Activated T-helper 2 cell treated with anti-CD3 and anti-CD28 coated beads, Interferon-gamma antibody, Interleukin-2, Interleukin-4, amounts not matched to agents 10 μg/mL and 5 μg/mL and 100 μg/mL, durations not matched to agents 14 hours and 24 hours and 36 hours (primary cell): ENCODE results near the gene SCARF2. TPM values are rescaled to one million over a fixed set of nuclear protein-coding genes. Genes with fewer than 3 reads are reported as not detected.

ENCODE experiments used
- DNase-seq: peaks from one replicate; pipeline ENCODE4 v3.0.0; 2021; ENCODE audit warnings: low spot score
- H3K27ac Mint-ChIP-seq: one replicate; pipeline ENCODE4 v1.8.0; 2021; ENCODE audit warnings: mixed read lengths
- H3K27me3 Mint-ChIP-seq: one replicate; pipeline ENCODE4 v1.8.0; 2021; ENCODE audit warnings: low read depth, mixed read lengths
- H3K36me3 Mint-ChIP-seq: one replicate; pipeline ENCODE4 v1.8.0; 2021; ENCODE audit warnings: low read depth, mixed read lengths
- H3K4me1 Mint-ChIP-seq: one replicate; pipeline ENCODE4 v1.8.0; 2021; ENCODE audit warnings: low read depth, mixed read lengths
- H3K4me3 Mint-ChIP-seq: one replicate; pipeline ENCODE4 v1.8.0; 2021; ENCODE audit warnings: low read depth, mild to moderate bottlenecking, moderate library complexity, mixed read lengths
- H3K9me3 Mint-ChIP-seq: one replicate; pipeline ENCODE4 v1.8.0; 2021; ENCODE audit warnings: mixed read lengths
- intact Hi-C: fragments of 100-400 bp; cut with micrococcal nuclease; formaldehyde crosslinking; loops from one replicate; pipeline ENCODE4 v1.15.1; 2023
- total RNA-seq: library from RNA; stranded (reverse); gene quantifications from 2 replicates; pipeline ENCODE4 v1.2.3, GENCODE V29; 2022

The SCARF2 gene
- total RNA-seq, 1 donor from 2014 or later = 0.62 TPM

DNA sequence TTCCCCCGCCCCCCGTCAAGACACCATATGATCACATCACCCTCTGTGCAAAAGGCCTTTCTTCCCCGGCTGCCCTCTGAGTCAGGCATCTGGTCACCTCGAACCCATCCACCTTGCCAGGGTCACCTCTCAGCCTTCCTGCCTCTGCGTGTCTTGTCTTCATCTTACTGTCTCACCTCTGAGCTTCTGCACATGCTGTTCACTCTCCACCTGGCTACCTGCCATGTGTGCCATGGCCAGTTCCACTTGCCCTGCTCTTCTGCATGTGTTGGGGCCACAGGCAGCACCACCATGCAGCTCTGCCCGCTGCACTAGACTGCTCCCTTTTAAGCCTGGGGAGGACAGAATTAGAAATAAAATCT is 33.9 kb downstream of the SCARF2 start:
- H3K4me3 Mint-ChIP-seq = no peak overlapping the region
- H3K9me3 Mint-ChIP-seq = no peaks in the 10 kb centered on the region
- H3K27me3 Mint-ChIP-seq = no peaks in the 10 kb centered on the region
- intact Hi-C loops = no loop called here
- no peak overlapping the region for H3K27ac Mint-ChIP-seq
- peaks cover 5% of the 10 kb centered on the region for H3K4me1 Mint-ChIP-seq
- no peak for DNase-seq
- H3K36me3 Mint-ChIP-seq = peaks cover 25% of the 10 kb centered on the region

DNA sequence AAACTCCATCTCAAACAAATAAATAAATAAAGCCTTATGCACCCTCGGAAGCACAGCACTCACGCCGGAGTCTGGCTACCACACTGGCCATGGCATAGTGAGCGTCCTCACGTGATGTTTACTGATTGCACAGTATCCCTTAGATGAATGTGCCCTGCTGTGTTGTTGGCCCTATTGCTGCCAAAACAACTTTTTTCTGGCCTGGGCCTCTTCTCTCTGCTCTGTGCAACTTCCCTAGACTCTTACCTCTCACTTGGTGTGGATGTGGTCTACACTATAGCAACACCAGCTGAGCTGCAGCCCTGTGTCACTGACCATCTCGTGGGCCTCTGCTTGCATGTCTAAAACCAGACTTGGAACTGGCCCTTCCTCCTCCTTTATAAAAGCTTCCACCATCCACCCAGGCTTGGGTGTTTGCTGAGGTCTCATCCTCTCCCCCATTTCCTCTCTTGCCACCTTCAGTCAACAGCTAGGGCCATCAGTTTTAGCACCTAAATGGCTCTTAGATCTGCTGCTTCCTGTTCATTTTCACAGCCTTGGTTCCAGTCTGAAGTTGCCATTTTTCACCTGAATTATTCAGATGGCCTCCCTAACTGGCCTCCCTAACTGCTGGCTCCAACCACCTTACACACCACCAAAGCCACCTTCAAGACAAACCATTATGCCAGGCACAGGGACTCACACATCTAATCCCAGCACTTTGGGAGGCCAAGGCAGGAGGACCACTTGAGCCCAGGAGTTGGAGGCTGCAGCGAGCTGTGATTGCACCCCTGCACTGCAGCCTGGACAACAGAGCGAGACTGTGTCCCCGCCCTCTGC is 34.5 kb downstream of the SCARF2 start:
- intact Hi-C loops = no loop called here
- Mint-ChIP-seq H3K9me3 (no peaks in the 10 kb centered on the region), H3K27me3 (no peaks in the 10 kb centered on the region), H3K36me3 (peaks cover 25% of the 10 kb centered on the region), H3K27ac (no peak overlapping the region), H3K4me3 (no peak overlapping the region), H3K4me1 (peaks cover 5% of the 10 kb centered on the region)
- no peak for DNase-seq

DNA sequence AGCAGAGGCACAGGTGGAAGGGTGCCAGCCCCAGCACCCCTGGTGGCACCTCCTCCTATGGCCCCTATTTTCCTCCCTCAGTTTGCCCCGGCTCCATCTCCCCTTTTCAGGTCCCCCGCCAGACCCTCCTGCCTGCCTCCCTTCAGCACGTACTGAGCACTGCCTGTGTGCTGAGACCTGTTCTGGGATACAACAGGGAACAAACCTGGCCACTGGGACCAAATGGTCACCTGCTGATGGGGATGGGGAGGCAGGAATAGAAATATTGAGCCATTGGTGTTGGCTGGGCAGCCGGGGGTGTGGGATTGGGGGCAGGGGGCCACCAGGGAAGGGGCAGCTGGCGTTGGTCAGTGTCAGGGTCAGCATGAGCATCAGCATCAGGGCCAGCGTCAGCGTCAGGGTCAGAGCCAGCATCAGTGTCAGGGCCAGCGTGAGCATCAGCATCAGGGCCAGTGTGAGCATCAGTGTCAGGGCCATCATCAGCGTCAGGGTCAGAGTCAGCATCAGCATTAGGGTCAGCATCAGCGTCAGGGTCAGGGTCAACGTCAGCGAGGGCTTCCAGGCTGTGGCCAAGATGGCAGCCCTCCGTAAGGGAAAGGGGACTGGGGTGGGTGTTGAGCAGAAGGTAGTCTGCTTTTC is 36.1 kb downstream of the SCARF2 start:
- no peak for DNase-seq
- intact Hi-C loops = no loop called here
- H3K4me1 Mint-ChIP-seq = peaks cover 5% of the 10 kb centered on the region
- no peaks in the 10 kb centered on the region for H3K9me3 Mint-ChIP-seq
- H3K27me3 Mint-ChIP-seq = no peaks in the 10 kb centered on the region
- H3K27ac Mint-ChIP-seq = no peak overlapping the region
- H3K4me3 Mint-ChIP-seq = no peak overlapping the region
- peaks cover 24% of the 10 kb centered on the region for H3K36me3 Mint-ChIP-seq

DNA sequence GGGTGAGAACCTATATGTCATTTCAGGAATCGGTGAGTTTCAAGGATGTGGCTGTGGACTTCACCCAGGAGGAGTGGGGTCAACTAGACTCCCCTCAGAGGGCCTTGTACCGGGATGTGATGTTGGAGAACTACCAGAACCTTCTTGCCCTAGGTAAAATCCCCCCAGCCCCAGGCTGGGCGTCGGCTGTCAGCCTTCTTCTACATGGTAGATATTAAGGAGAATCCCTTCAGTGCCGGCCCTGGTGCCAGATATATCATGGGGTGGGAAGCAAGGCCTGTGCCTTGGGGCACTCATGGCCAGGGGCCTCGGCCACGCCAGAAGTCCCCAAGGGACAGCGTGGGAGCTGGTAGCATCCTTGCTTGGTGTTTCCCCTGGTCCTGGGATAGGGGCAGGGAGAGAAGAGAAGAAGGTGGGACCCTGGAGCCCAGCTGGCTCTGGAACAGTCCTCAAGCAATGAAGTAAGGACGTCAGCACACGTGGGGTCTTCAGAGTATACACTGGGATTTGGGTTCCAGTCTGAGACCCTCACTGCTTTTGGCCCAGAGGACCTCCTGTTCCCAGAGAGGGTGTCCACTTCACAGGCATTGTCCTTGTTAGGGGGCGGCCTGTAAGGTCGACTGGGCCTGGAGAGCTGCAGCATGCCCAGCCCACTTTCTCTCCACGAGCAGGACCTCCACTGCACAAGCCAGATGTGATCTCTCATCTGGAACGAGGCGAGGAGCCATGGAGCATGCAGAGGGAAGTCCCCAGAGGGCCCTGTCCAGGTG is 36.8 kb downstream of the SCARF2 start:
- no peaks in the 10 kb centered on the region for H3K9me3 Mint-ChIP-seq
- H3K36me3 Mint-ChIP-seq = peaks cover 24% of the 10 kb centered on the region
- DNase-seq = no peak
- intact Hi-C loops = no loop called here
- H3K4me3 Mint-ChIP-seq = no peak overlapping the region
- no peaks in the 10 kb centered on the region for H3K27me3 Mint-ChIP-seq
- no peak overlapping the region for H3K27ac Mint-ChIP-seq
- peaks cover 10% of the 10 kb centered on the region for H3K4me1 Mint-ChIP-seq

DNA sequence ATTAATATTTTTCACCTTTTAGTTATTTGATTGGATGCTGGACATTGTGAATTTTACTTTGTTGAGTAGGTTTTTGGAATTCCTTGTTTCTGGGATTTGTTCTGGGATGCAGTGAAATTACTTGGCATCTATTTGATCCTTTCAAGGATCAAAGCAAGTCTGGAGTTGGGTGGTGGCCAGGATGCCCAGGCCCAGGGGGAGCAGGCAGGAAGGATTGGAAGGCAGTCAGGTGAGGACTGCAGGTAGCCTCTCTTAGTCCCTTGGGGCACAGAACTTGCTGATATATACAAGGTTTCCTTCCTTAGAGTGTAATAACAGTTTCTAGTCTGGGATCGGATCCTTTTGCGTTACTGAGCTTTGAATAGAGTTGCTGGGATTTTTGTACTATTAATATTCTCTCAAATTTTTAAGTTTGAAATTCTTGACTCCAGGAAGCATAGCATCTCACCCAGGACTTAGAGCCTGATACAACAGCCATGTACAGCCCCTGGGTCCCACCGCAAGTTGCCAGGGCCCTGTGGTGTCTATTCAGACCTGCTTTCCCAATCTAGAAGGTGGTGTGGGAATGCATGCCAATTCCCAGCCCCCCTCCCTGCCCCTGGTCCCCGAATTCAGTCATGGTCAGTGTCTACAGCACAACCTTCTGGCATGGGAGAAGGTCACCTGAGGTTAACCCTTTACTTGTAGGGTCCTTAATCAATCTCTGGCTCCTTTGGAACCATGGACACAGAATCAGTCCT is 37.6 kb downstream of the SCARF2 start:
- H3K4me1 Mint-ChIP-seq = peaks cover 16% of the 10 kb centered on the region
- no peaks in the 10 kb centered on the region for H3K9me3 Mint-ChIP-seq
- intact Hi-C loops = no loop called here
- no peak overlapping the region for H3K4me3 Mint-ChIP-seq
- H3K27ac Mint-ChIP-seq = no peak overlapping the region
- H3K27me3 Mint-ChIP-seq = no peaks in the 10 kb centered on the region
- H3K36me3 Mint-ChIP-seq = peaks cover 22% of the 10 kb centered on the region
- no peak for DNase-seq

DNA sequence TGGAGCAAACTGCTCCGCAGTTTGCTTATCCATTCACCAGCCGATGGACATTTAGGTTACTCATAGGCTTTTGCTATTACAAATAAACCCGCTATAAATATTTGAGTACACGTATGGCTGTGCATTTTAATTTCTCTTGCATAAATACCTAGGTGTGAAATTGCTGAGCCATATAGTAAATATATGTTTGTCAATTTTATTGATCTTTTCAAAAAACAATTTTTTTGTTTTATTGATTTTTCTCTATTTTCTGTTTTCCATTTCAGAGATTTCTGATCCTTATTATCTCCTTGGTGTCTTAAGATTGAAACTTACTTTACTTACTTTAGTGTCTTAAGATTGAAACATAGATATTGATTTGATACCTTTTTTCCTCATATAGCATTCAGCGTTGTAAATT is 39.2 kb downstream of the SCARF2 start:
- intact Hi-C loops = no loop called here
- peaks cover 22% of the 10 kb centered on the region for H3K4me1 Mint-ChIP-seq
- H3K9me3 Mint-ChIP-seq = no peaks in the 10 kb centered on the region
- no peak overlapping the region for H3K27ac Mint-ChIP-seq
- no peaks in the 10 kb centered on the region for H3K27me3 Mint-ChIP-seq
- H3K4me3 Mint-ChIP-seq = no peak overlapping the region
- H3K36me3 Mint-ChIP-seq = peaks cover 15% of the 10 kb centered on the region
- DNase-seq = no peak

DNA sequence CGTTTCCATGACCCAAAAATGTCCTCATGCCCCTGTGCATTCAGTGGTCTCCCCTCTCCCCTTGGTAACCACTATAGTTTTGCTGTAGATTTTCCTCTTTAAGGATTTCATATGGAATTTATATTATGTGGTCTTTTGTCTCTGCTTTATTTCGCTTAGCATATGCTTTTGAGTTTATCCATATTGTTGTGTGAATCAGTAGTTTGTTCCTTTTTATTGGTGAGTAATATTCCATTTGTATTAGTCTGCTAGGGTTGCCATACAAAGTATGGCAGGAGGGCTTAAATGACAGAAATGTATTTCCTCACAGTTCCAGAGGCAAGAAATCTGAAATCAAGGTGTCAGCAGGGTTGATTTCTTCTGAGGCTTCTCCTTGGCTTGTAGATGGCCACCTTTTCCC is 40.1 kb downstream of the SCARF2 start:
- H3K27me3 Mint-ChIP-seq = no peaks in the 10 kb centered on the region
- no peak for DNase-seq
- intact Hi-C loops = no loop called here
- peaks cover 9% of the 10 kb centered on the region for H3K36me3 Mint-ChIP-seq
- no peak overlapping the region for H3K4me3 Mint-ChIP-seq
- no peak overlapping the region for H3K27ac Mint-ChIP-seq
- H3K4me1 Mint-ChIP-seq = peaks cover 19% of the 10 kb centered on the region
- no peaks in the 10 kb centered on the region for H3K9me3 Mint-ChIP-seq

DNA sequence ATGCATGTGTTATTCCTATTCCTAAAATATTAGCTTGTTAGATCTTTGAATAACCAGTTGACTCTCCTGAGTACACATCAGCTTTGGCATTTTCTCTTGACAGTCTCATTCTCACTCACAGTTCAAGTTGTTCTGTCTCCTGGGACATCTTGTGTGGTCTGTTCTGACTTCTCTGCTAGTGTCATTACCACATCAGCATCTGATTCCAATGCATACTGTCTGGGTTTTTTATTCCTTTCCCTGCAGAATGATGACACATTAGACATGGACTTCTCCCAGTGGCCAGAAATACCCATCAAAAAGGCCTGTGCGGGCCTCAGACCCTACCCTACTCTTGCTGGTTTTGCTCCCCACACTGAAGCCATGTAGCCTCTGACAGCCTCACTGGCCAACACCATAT is 41.0 kb downstream of the SCARF2 start:
- intact Hi-C loops = no loop called here
- no peaks in the 10 kb centered on the region for H3K27me3 Mint-ChIP-seq
- H3K4me1 Mint-ChIP-seq = peaks cover 19% of the 10 kb centered on the region
- no peak for DNase-seq
- peaks cover 9% of the 10 kb centered on the region for H3K36me3 Mint-ChIP-seq
- H3K27ac Mint-ChIP-seq = no peak overlapping the region
- no peak overlapping the region for H3K4me3 Mint-ChIP-seq
- no peaks in the 10 kb centered on the region for H3K9me3 Mint-ChIP-seq

DNA sequence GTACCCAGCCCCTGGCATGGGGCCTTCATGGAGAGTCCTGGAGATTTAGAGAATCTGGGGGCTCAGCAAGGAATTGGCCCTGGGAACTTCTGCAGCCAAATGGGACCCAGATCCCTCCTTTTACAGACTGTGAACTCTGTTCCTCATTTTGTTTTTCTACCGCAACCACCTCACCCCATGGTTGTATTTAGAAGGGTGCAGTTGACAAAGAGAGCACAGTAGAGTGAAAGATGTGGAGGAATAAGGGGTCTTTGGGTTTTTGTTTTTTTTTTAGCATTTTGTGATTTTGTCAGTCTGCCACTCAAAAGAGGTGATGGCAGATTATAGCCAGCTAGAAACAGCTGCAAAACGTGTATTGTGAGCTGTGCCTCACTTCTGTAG is 41.7 kb downstream of the SCARF2 start:
- H3K4me3 Mint-ChIP-seq = peak overlapping the region; percentile 13

DNA sequence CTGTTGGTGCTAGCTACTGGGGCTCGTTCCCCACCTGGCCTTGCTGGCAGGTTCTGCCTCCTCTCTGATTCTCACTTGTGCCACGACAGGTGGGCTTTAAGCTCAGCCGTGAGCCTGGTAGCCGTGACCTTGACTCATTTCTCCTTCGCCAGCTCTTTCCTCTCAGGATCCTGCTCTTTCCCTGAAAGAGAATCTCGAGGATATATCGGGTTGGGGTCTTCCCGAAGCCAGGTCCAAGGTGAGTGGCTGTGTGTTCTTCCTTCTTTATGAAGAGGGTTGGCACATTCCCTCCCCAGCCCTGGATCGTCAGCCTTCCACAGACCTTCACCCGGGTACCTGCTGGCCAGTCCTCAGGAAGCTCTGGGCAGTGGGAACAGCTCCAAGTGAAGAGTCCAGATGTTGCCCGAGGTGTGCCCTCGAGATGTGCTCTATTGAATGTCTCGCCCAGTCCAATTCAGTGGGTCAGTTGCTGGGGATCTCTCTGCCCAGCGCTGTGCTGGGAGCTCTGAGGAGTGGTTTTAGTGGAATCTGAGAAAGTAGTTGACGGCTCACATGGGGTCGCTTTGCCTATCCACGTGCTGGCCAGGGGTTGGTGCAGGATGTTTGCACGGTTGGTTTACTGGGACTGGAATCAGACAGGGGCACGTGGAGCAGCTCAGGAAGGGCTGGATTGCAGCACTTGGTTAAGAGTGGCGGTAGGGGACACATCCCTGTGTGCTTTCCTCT is 42.3 kb downstream of the SCARF2 start:
- H3K4me1 Mint-ChIP-seq = peaks cover 19% of the 10 kb centered on the region
- intact Hi-C loops = no loop called here
- peak overlapping the region; percentile 58 for H3K27ac Mint-ChIP-seq
- no peaks in the 10 kb centered on the region for H3K27me3 Mint-ChIP-seq
- no peaks in the 10 kb centered on the region for H3K9me3 Mint-ChIP-seq
- H3K4me3 Mint-ChIP-seq = peak overlapping the region; percentile 86
- peaks cover 9% of the 10 kb centered on the region for H3K36me3 Mint-ChIP-seq
- no peak for DNase-seq

More for the DNA sequence above, 41.7 kb downstream of the SCARF2 start:
- intact Hi-C loops = no loop called here
- Mint-ChIP-seq H3K27ac (no peak overlapping the region), H3K9me3 (no peaks in the 10 kb centered on the region), H3K4me1 (peaks cover 19% of the 10 kb centered on the region), H3K36me3 (peaks cover 9% of the 10 kb centered on the region), H3K27me3 (no peaks in the 10 kb centered on the region)
- no peak for DNase-seq

DNA sequence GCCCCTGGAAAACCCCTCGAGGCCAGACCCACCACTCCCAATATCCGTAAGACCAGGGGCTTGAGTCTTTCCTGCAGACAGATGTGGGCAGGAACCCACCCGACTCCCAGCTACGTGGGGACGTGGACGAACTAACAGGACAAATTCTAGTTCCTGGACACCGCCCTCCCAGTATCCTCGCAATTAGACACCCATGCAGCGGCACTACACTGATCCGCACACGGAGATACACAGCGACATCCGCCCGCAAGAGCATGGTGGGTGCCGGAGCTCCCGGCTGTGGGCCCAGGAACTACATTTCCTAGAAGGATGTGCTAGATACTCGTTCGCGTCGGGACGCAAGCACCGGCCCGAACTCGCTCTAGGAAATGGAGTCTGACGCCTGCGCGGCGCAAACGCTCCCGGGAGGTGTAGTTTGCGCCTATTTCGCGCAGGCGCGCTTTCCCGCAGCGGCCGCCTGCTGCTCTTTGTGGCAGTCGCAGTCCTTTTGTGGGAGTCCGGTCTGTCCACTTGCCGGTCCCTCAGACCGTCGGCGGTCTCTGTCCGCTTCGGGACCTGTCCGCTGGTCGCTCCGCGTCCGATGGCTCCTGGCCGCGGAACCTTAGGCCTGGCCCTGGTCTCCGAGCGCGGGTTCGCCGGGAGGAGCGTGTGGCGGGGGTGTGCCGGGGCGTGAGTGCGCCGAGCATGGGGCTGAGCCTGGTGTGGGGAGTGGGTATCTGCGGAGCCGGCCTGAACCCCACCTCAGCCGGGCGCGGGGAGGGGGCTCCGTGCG is 43.7 kb downstream of the SCARF2 start, which contains the start of gene ZNF74:
TSS of gene ZNF74 (plus strand) at position 447 of the 772 bp plus-strand sequence. CDS start 478 bp downstream, outside the sequence.
- Mint-ChIP-seq H3K4me3 (peak within 1 kb of the TSS; percentile 86), H3K36me3 (peaks cover 9% of the 10 kb centered on the region), H3K27ac (peak within 1 kb of the TSS; percentile 87), H3K9me3 (no peaks in the 10 kb centered on the region), H3K4me1 (peaks cover 19% of the 10 kb centered on the region), H3K27me3 (no peaks in the 10 kb centered on the region)
- intact Hi-C loops = no loop called here
- DNase-seq = peak; percentile 81
